K562 (cell line): ENCODE data around the gene ZNF814. TPM values are rescaled to one million over a fixed set of nuclear protein-coding genes. Genes with fewer than 3 reads are reported as not detected.

Experiments used
- ATAC-seq: fragments of 200-7000 bp; cut with Tn5 transposase; 3 replicates; pipeline ENCODE4 v1.9.1; 2020; ENCODE audit warnings: moderate library complexity
- BruUV-seq: library from RNA; stranded (reverse); fragments of 400-500 nt; replicated peaks from 2 replicates; lab custom pipeline; 2021; lab: Mats Ljungman, UMichigan
- CTCF ChIA-PET: fragments of 300-600 bp; formaldehyde crosslinking; extraction: SDS; loops from one replicate; lab custom pipeline; 2021; ENCODE audit warnings: low intra/inter-chr PET ratio; lab: Yijun Ruan, JAX
- POLR2A ChIA-PET: fragments of 300-600, 350-650 bp; sonication (Branson Sonifier 250); formaldehyde crosslinking; extraction: SDS; loops from one replicate; lab custom pipeline; 2021; ENCODE audit warnings: antibody characterized with exemption, inconsistent platforms; lab: Yijun Ruan, JAX
- DNase-seq, 4 experiments: peaks; one replicate each; pipeline versions ENCODE4 v3.0.0 to v3.0.0-alpha.2; 2011 to 2018; ENCODE audit warnings: low spot score in 3 of 4, mixed read lengths in 3 of 4; ENCODE audit errors: extremely low read depth in 1 of 4
- FAIRE-seq: peaks from 2 replicates; lab custom pipeline; 2011; peaks lifted over from hg19 to GRCh38; lab: Jason Lieb, UNC
- H2AFZ ChIP-seq: 2 replicates; pipeline ENCODE4 v1.6.0; 2011; ENCODE audit warnings: low read depth, low read length, control low read depth, inconsistent platforms
- H3K27ac ChIP-seq: fragments of 200-600 bp; 3 replicates; pipeline ENCODE4 v1.8.0; 2011; ENCODE audit warnings: low read depth, mild to moderate bottlenecking, control low read depth, inconsistent platforms, low read length, moderate library complexity, mixed read lengths; ENCODE audit errors: extremely low read depth
- H3K27me3 ChIP-seq, 2 experiments: fragments of 300-600 bp in 1 of 2; 2 replicates in 1 of 2; 3 replicates in 1 of 2; pipeline versions ENCODE4 v1.6.0 to v1.8.0; 2011; ENCODE audit warnings: inconsistent platforms in 2 of 2, low read length in 2 of 2, mild to moderate bottlenecking in 1 of 2, mixed read lengths in 1 of 2, moderate library complexity in 1 of 2; ENCODE audit not compliant: control insufficient read depth in 2 of 2, insufficient read depth in 2 of 2
- H3K36me3 ChIP-seq: fragments of 300-600 bp; 3 replicates; pipeline ENCODE4 v1.8.0; 2011; ENCODE audit warnings: mild to moderate bottlenecking, low read length, inconsistent platforms; ENCODE audit not compliant: control insufficient read depth, insufficient read depth
- H3K4me1 ChIP-seq, 2 experiments: fragments of 200-600 bp in 1 of 2; replicated peaks in 1 of 2; 2 replicates in 1 of 2; 3 replicates in 1 of 2; pipeline versions ENCODE4 v1.5.1 to v1.8.0; 2011; ENCODE audit warnings: inconsistent platforms in 2 of 2, low read length in 2 of 2, mild to moderate bottlenecking in 1 of 2, mixed read lengths in 1 of 2, moderate library complexity in 1 of 2; ENCODE audit not compliant: control insufficient read depth in 2 of 2, insufficient read depth in 2 of 2
- H3K4me2 ChIP-seq: 2 replicates; pipeline ENCODE4 v1.6.1; 2011; ENCODE audit warnings: low read length, control low read depth, inconsistent platforms, mixed read lengths; ENCODE audit not compliant: insufficient read depth
- H3K4me3 ChIP-seq: fragments of 200-600 bp; sonication (generic), shearing (Covaris generic); 2 replicates; pipeline ENCODE4 v1.5.1; 2016; ENCODE audit warnings: control low read depth, inconsistent platforms
- H3K79me2 ChIP-seq: fragments of 200-600 bp; 3 replicates; pipeline ENCODE4 v1.8.0; 2011; ENCODE audit warnings: low read length, inconsistent platforms; ENCODE audit not compliant: control insufficient read depth, insufficient read depth
- H3K9ac ChIP-seq, 2 experiments: 2 replicates each; pipeline versions ENCODE4 v1.6.0 to v1.6.1; 2011; ENCODE audit warnings: low read depth in 2 of 2, low read length in 2 of 2, control low read depth in 1 of 2, inconsistent platforms in 1 of 2, mild to moderate bottlenecking in 1 of 2, mixed read lengths in 1 of 2; ENCODE audit not compliant: insufficient read depth in 1 of 2
- H3K9me1 ChIP-seq: one replicate; pipeline ENCODE4 v1.6.0; 2011; ENCODE audit warnings: inconsistent platforms, mild to moderate bottlenecking, low read length, moderate library complexity; ENCODE audit not compliant: control insufficient read depth, insufficient read depth
- H3K9me3 ChIP-seq: replicated peaks from 2 replicates; pipeline ENCODE4 v1.5.1; 2011; ENCODE audit warnings: low read depth, low read length, inconsistent platforms; ENCODE audit not compliant: control insufficient read depth, insufficient read depth
- H4K20me1 ChIP-seq: replicated peaks from 2 replicates; pipeline ENCODE4 v1.6.1; 2011; ENCODE audit warnings: low read length, inconsistent platforms, mixed read lengths; ENCODE audit not compliant: control insufficient read depth, insufficient read depth
- HNRNPUL1 ChIP-seq: fragments of 200-400 bp; formaldehyde crosslinking; IDR thresholded peaks from 2 replicates; pipeline ENCODE4 v1.6.1; 2017; ENCODE audit warnings: low read length
- NFYB ChIP-seq: IDR thresholded peaks from 2 replicates; pipeline ENCODE4 v1.6.1; 2011; ENCODE audit warnings: mild to moderate bottlenecking, moderate library complexity; ENCODE audit not compliant: insufficient read length; ENCODE audit errors: extremely low read depth
- TSC22D4 ChIP-seq: fragments of 450-650 bp; IDR thresholded peaks from 2 replicates; pipeline ENCODE4 v1.6.1; 2016; ENCODE audit warnings: missing genetic modification characterization, missing biosample characterization, control low read depth
- ZNF23 ChIP-seq: fragments of 250-450 bp; sonication (Bioruptor Pico); IDR thresholded peaks from 2 replicates; pipeline ENCODE4 v1.4.0; 2020; ENCODE audit warnings: mild to moderate bottlenecking
- ZNF316 ChIP-seq: fragments of 450-650 bp; IDR thresholded peaks from 2 replicates; pipeline ENCODE4 v1.6.1; 2016
- ZNF384 ChIP-seq: IDR thresholded peaks from 2 replicates; pipeline ENCODE4 v1.6.1; 2012; ENCODE audit warnings: low read depth, low read length, improper control_type of control experiment
- ZNF75A ChIP-seq: fragments of 450-650 bp; formaldehyde crosslinking; IDR thresholded peaks from 2 replicates; pipeline ENCODE4 v1.4.0; 2020; ENCODE audit warnings: mild to moderate bottlenecking
- WGBS: fragments of 100-300 bp; shearing (Covaris generic); methylation state at CpG from one replicate; pipeline ENCODE4 v1.1.6; 2016; ENCODE audit warnings: low coverage, mixed read lengths; ENCODE audit not compliant: insufficient coverage; ENCODE audit errors: missing lambda C conversion rate; 5-methylcytosine and 5-hydroxymethylcytosine counted together
- in situ Hi-C: fragments of 300-500 bp; cut with MboI; formaldehyde crosslinking; loops from 4 replicates; pipeline ENCODE4 v1.15.0; 2018; ENCODE audit warnings: inconsistent platforms, mixed read lengths
- intact Hi-C: fragments of 100-400 bp; cut with micrococcal nuclease; formaldehyde crosslinking; loops from 2 replicates; pipeline ENCODE4 v1.14.2; 2022
- polyA plus RNA-seq, 8 experiments: library from polyadenylated mRNA; depleted of rRNA in 4 of 8; stranded (reverse) in 5 of 8; unstranded in 3 of 8; fragments of >200 nt; fragmentation: Nextera tagmentation in 2 of 8; fragmentation: Illumina TruSeq in 1 of 8; extraction: Ambion mirVana in 2 of 8; extraction: Trizol in 1 of 8; gene quantifications; 2 replicates each; pipeline versions ENCODE4 v1.2.1 to v1.2.3, GENCODE V29; 2011 to 2014; ENCODE audit warnings: inconsistent platforms in 1 of 8, missing spikeins in 1 of 8
- total RNA-seq, 7 experiments: library from RNA; depleted of rRNA in 6 of 7; stranded (reverse); fragments of >200 nt in 6 of 7; fragmentation: Illumina TruSeq in 2 of 7; extraction: Trizol in 2 of 7; gene quantifications; 2 replicates each; pipeline versions ENCODE4 v1.2.1 to v1.2.3, GENCODE V29; 2011 to 2021; ENCODE audit warnings: low replicate concordance in 1 of 7
- TF ChIP-seq, protein P1 (sequence below): fragments of 250-450 bp; sonication (Bioruptor Pico); IDR thresholded peaks from 2 replicates; pipeline ENCODE4 v1.8.0; 2021; ENCODE audit warnings: mild to moderate bottlenecking, moderate library complexity

Gene ZNF814
- total and polyA plus RNA-seq, 9 of the 15 experiments (the other 6 are each of a cell fraction or from before 2014, with no cell fraction given): 0.42 to 3.5 (median 1.9) TPM

DNA sequence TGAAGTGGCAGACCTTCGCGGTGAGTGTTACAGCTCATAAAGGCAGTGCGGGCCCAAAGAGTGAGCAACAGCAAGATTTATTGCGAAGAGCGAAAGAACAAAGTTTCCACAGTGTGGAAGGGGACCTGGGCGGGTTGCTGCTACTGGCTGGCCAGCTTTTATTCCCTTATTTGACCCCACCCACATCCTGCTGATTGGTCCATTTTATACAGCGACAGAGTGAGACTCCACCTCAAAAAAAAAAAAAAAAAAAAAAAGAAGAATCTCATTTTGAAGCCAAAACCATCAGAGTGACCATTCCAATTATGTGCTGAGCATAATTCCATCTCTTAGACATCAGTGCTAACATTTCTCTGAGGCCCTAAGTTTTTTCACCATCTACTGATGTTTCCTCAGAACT, 72.2 kb downstream of the ZNF814 start:
- Histone ChIP-seq H3K27ac (no peak overlapping the region), H3K4me1 (peaks cover 7 to 22% of the 10 kb centered on the region in 2 experiments; a peak in 4 of 5 replicates), H3K27me3 (no peaks in the 10 kb centered on the region), H3K36me3 (peaks cover 26% of the 10 kb centered on the region; the same call in 2 of the 3 replicates), H3K9me3 (no peaks in the 10 kb centered on the region), H3K9ac (no peak overlapping the region), H3K79me2 (peaks cover 49% of the 10 kb centered on the region), H3K4me3 (no peak overlapping the region), H3K9me1 (no peaks in the 10 kb centered on the region), H3K4me2 (no peak overlapping the region), H2AFZ (no peak overlapping the region), H4K20me1 (no peaks in the 10 kb centered on the region)
- ATAC-seq (no peak), FAIRE-seq (no peak), DNase-seq (peak in 1 of 4 experiments; percentile 35)
- CTCF ChIA-PET: no interaction called here
- TF ChIP-seq ZNF316 (peak; percentile 33; the same call in 1 of the 2 replicates), TSC22D4 (tag) (no peak), ZNF23 (CRISPR knock-in tag) (no peak), HNRNPUL1 (no peak), NFYB (peak; percentile 79), ZNF75A (no peak), ZNF384 (peak; percentile 76)
- TF ChIP-seq, protein P1, sequence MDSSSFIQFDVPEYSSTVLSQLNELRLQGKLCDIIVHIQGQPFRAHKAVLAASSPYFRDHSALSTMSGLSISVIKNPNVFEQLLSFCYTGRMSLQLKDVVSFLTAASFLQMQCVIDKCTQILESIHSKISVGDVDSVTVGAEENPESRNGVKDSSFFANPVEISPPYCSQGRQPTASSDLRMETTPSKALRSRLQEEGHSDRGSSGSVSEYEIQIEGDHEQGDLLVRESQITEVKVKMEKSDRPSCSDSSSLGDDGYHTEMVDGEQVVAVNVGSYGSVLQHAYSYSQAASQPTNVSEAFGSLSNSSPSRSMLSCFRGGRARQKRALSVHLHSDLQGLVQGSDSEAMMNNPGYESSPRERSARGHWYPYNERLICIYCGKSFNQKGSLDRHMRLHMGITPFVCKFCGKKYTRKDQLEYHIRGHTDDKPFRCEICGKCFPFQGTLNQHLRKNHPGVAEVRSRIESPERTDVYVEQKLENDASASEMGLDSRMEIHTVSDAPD (CRISPR knock-in tag): no peak
- in situ Hi-C loops: no loop called here
- no TSS peak for BruUV-seq
- POLR2A ChIA-PET: no interaction called here
- whole genome bisulfite sequencing: 88% methylated on average over 7 of the region's 7 CpGs
- intact Hi-C loops: no loop called here
